Tibial nerve (tissue), 4 donors: ENCODE data around the gene NKX2-2. TPM values are rescaled to one million over a fixed set of nuclear protein-coding genes. Genes with fewer than 3 reads are reported as not detected.

ENCODE experiments used
- DNase-seq, 2 donors: peaks; one replicate each; pipeline ENCODE4 v3.0.0-alpha.2; 2019; ENCODE audit warnings: low spot score in 2 of 2
- H3K27ac ChIP-seq, 4 donors: fragments of 200-600 bp; sonication (generic) in 3 of 4; one replicate each; pipeline ENCODE4 v1.5.1; 2017 to 2019; ENCODE audit warnings: mild to moderate bottlenecking in 1 of 4
- H3K27me3 ChIP-seq, 2 donors: fragments of 200-600 bp; sonication (generic) in 1 of 2; one replicate each; pipeline versions ENCODE4 v1.5.1 to v1.6.0; 2017 to 2019
- H3K36me3 ChIP-seq, 3 donors: fragments of 200-600 bp; sonication (generic); one replicate each; pipeline ENCODE4 v1.5.1; 2018 to 2019
- H3K4me1 ChIP-seq, 4 donors: fragments of 200-600 bp; sonication (generic) in 3 of 4; one replicate each; pipeline ENCODE4 v1.5.1; 2017 to 2019
- H3K4me3 ChIP-seq, 4 donors: fragments of 200-600 bp; sonication (generic) in 3 of 4; one replicate each; pipeline ENCODE4 v1.5.1; 2017 to 2019; ENCODE audit warnings: mild to moderate bottlenecking in 1 of 4, moderate library complexity in 1 of 4
- H3K9me3 ChIP-seq, 4 donors: fragments of 200-600 bp; sonication (generic) in 3 of 4; one replicate each; pipeline ENCODE4 v1.5.1; 2017 to 2019
- EP300 ChIP-seq, 2 donors: sonication (generic); formaldehyde crosslinking; IDR thresholded peaks; one replicate each; pipeline ENCODE4 v1.6.1; 2017; ENCODE audit warnings: antibody characterized with exemption in 2 of 2, mild to moderate bottlenecking in 1 of 2
- POLR2A ChIP-seq, 2 donors: fragments of 450-650 bp; IDR thresholded peaks; one replicate each; pipeline ENCODE4 v1.6.1; 2017; ENCODE audit warnings: antibody characterized with exemption in 2 of 2, mild to moderate bottlenecking in 2 of 2, moderate library complexity in 2 of 2
- WGBS, 2 donors: methylation state at CpG; one replicate each; pipeline ENCODE4 v1.1.5; 2018; 5-methylcytosine and 5-hydroxymethylcytosine counted together
- total RNA-seq, 4 donors: library from RNA; depleted of rRNA; stranded (reverse); fragments of >200 nt; gene quantifications; one replicate each; pipeline ENCODE4 v1.1.0, GENCODE V29; 2016
- TF ChIP-seq, protein P1 (sequence below), 5 experiments: fragments of 200-600 bp in 3 of 5; fragments of 450-650 bp in 2 of 5; sonication (generic) in 3 of 5; IDR thresholded peaks; one replicate each; pipeline ENCODE4 v1.5.1; 2016 to 2019; ENCODE audit warnings: antibody characterized with exemption in 5 of 5, mild to moderate bottlenecking in 3 of 5, moderate library complexity in 2 of 5

The NKX2-2 gene
- total RNA-seq, 4 donors from 2014 or later = not detected

DNA sequence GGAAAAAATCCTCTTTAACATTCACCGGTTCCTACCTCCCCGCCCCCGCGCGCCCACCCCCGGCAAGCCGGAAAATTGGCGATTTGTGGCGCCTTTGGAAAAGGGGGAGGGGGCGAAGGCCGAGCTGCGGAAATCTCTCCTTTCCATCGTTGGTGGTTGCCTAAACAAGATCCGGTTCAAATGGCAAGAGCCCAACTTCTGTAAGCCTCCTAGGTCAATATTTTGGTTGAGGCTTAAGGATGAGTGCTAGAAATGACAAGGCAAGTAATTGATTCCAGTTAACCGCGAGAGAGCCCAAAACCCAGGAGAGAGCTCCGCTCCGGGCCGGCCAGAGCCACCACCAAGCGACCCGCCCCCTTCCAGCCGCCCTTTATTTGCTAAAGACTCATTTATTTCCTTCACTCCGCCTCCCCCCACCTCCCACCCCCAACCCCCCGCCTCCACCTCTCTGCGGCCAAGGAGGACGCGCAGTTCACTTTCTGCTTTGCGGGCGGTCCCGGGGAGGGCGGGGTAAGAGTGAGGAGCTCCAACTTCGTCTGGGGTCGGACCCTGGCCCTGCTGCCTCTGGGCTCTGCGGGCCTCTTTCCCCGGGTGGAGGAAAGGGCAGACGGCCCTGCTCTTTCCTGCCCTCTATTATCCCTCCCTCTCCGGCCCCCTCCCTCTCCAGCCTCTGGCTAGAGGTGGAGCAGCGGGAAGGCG, 838 bp upstream of the NKX2-2 start:
- peaks cover 0 to 87% (median 44%) of the 10 kb centered on the region in 4 donors for H3K4me1 ChIP-seq
- H3K27me3 ChIP-seq = peaks cover 7 to 100% of the 10 kb centered on the region in 2 donors
- no peaks in the 10 kb centered on the region for H3K9me3 ChIP-seq
- peak overlapping the region in 1 of 4 donors; percentile 29 for H3K4me3 ChIP-seq
- WGBS, 2 donors = 4% methylated on average over 37 to 39 of the region's 39 CpGs
- no peak overlapping the region for H3K27ac ChIP-seq
- DNase-seq = no peak
- H3K36me3 ChIP-seq = no peaks in the 10 kb centered on the region
- TF ChIP-seq, protein P1, sequence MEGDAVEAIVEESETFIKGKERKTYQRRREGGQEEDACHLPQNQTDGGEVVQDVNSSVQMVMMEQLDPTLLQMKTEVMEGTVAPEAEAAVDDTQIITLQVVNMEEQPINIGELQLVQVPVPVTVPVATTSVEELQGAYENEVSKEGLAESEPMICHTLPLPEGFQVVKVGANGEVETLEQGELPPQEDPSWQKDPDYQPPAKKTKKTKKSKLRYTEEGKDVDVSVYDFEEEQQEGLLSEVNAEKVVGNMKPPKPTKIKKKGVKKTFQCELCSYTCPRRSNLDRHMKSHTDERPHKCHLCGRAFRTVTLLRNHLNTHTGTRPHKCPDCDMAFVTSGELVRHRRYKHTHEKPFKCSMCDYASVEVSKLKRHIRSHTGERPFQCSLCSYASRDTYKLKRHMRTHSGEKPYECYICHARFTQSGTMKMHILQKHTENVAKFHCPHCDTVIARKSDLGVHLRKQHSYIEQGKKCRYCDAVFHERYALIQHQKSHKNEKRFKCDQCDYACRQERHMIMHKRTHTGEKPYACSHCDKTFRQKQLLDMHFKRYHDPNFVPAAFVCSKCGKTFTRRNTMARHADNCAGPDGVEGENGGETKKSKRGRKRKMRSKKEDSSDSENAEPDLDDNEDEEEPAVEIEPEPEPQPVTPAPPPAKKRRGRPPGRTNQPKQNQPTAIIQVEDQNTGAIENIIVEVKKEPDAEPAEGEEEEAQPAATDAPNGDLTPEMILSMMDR (IDR thresholded peaks at IDR 0.05) = no peak
- no peak for TF ChIP-seq POLR2A (IDR thresholded peaks at IDR 0.05)
- TF ChIP-seq EP300 (IDR thresholded peaks at IDR 0.05) = no peak

GRCh38 chr20:21513181-21513663, 642 bp downstream of the NKX2-2 start:
- H3K36me3 ChIP-seq = no peaks in the 10 kb centered on the region
- peaks cover 7 to 100% of the 10 kb centered on the region in 2 donors for H3K27me3 ChIP-seq
- no peak for TF ChIP-seq POLR2A (IDR thresholded peaks at IDR 0.05)
- TF ChIP-seq, protein P1 (IDR thresholded peaks at IDR 0.05) = no peak
- no peak for TF ChIP-seq EP300 (IDR thresholded peaks at IDR 0.05)
- no peak for DNase-seq
- H3K27ac ChIP-seq = no peak overlapping the region
- peak overlapping the region in 1 of 4 donors; percentile 29 for H3K4me3 ChIP-seq
- no peaks in the 10 kb centered on the region for H3K9me3 ChIP-seq
- 3 to 4% methylated on average over 15 to 28 of the region's 30 CpGs for WGBS, 2 donors
- peaks cover 0 to 94% (median 45%) of the 10 kb centered on the region in 4 donors for H3K4me1 ChIP-seq

DNA sequence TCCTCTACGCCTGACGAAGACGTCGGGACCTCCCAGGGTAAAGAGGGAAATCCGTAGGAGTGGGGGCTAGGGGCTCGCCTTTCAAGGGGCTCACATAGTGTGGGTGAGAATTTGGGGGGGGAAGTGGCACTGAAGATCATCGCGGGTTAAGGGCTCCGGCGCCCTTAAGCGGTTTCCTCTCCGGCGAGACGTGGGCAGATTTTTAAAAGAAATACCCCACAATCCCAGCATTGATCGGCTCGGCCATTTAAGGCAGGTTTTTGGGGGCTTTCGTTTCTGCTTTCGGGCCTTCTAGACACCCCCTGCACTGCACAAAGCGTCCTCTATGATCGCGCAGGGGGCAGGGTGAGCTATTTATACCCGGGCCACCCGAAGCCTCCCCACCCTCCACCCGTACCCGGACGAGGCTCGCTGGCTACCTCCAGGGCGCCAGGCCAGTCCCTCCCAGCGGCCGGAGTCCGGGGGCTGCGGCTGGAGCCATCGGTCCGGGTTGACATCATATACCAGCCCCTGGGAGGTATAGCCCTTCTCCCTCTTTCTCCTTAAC, 1.2 kb downstream of the NKX2-2 start:
- DNase-seq = no peak
- H3K4me3 ChIP-seq = peak overlapping the region in 1 of 4 donors; percentile 40
- H3K27me3 ChIP-seq = peaks cover 7 to 100% of the 10 kb centered on the region in 2 donors
- no peaks in the 10 kb centered on the region for H3K9me3 ChIP-seq
- WGBS, 2 donors = 0 to 1% methylated on average over 34 of the region's 34 CpGs
- H3K36me3 ChIP-seq = no peaks in the 10 kb centered on the region
- no peak overlapping the region for H3K27ac ChIP-seq
- H3K4me1 ChIP-seq = peaks cover 0 to 93% (median 45%) of the 10 kb centered on the region in 4 donors
- no peak for TF ChIP-seq EP300 (IDR thresholded peaks at IDR 0.05)
- TF ChIP-seq, protein P1 (IDR thresholded peaks at IDR 0.05) = no peak
- TF ChIP-seq POLR2A (IDR thresholded peaks at IDR 0.05) = no peak

- Histone ChIP-seq H3K4me3 (peak overlapping the region in 2 of 4 donors; percentile 3 to 40), H3K27ac (no peak overlapping the region), H3K36me3 (no peaks in the 10 kb centered on the region), H3K27me3 (peaks cover 7 to 100% of the 10 kb centered on the region in 2 donors), H3K9me3 (no peaks in the 10 kb centered on the region), H3K4me1 (peaks cover 0 to 89% (median 45%) of the 10 kb centered on the region in 4 donors)
- DNase-seq = no peak
- no peak for TF ChIP-seq POLR2A (IDR thresholded peaks at IDR 0.05)
- no peak for TF ChIP-seq EP300 (IDR thresholded peaks at IDR 0.05)
- TF ChIP-seq, protein P1 (IDR thresholded peaks at IDR 0.05) = no peak
- WGBS, 2 donors = 9 to 14% methylated on average over 38 to 43 of the region's 76 CpGs
Measured at GRCh38 chr20:21511850-21512633, 1.8 kb downstream of the NKX2-2 start.
